HepG2 (cell line): ENCODE measurements around the gene STXBP4.

Experiments
- ELF4 ChIP-seq: sonication (generic); formaldehyde crosslinking; IDR thresholded peaks from 2 replicates; pipeline ENCODE4 v1.5.0; 2020; ENCODE audit warnings: missing genetic modification reagents, mild to moderate bottlenecking, moderate library complexity, borderline replicate concordance
- ZNF124 ChIP-seq: sonication (generic); formaldehyde crosslinking; IDR thresholded peaks from 2 replicates; pipeline ENCODE4 v1.4.0; 2020; ENCODE audit warnings: missing genetic modification reagents

DNA sequence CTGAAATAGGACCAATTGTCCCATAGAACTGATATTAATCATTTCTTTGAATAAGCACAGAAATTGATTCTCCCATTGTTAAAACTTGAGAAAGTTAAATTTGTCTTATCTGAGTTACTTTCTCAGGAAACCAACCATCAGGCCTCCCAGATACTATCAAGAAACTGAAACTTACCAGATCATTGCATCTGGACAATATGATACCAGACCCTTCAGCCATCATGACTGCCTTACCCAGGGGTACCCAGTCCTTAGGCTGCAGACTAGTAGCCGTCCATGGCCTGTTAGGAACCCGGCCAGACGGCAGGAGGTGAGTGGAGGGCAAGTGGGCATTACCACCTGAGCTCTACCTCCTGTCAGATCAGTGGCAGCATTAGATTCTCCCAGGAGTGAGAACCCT is 7.8 kb downstream of the STXBP4 start:
- TF ChIP-seq ELF4 (CRISPR knock-in tag), result no peak
- no peak for TF ChIP-seq ZNF124 (CRISPR knock-in tag)
